ENCODE data around the gene MIPEP. TPM values are rescaled to one million over a fixed set of nuclear protein-coding genes. Genes with fewer than 3 reads are reported as not detected.

Gene MIPEP
- total RNA-seq, 1 donor from 2014 or later: 15.7 TPM

DNA sequence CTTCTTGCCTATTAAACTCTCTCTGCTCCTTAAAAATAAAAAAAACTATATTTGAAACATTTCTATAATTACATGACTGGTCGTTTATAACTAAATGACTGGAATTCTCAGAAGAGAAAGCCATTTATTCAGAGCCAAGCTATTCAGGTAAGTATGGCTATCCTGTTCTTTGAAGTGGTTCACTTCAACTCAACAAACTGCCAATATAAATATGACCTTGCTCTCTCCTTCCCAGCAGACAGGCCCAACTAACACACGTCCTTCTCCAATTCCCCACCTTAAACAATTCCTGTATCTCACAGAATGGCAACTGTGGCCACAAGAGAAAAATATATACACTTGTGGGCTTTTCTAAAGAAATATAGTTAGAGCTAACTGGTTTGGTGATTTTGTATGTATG, 153.9 kb downstream of the MIPEP start:
- TF ChIP-seq, protein P1, sequence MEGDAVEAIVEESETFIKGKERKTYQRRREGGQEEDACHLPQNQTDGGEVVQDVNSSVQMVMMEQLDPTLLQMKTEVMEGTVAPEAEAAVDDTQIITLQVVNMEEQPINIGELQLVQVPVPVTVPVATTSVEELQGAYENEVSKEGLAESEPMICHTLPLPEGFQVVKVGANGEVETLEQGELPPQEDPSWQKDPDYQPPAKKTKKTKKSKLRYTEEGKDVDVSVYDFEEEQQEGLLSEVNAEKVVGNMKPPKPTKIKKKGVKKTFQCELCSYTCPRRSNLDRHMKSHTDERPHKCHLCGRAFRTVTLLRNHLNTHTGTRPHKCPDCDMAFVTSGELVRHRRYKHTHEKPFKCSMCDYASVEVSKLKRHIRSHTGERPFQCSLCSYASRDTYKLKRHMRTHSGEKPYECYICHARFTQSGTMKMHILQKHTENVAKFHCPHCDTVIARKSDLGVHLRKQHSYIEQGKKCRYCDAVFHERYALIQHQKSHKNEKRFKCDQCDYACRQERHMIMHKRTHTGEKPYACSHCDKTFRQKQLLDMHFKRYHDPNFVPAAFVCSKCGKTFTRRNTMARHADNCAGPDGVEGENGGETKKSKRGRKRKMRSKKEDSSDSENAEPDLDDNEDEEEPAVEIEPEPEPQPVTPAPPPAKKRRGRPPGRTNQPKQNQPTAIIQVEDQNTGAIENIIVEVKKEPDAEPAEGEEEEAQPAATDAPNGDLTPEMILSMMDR (conservative IDR thresholded peaks at IDR 0.05; ENCODE audit: low read depth, low read length): no peak
- no peak for DNase-seq (ENCODE audit: low read depth)
- no peak overlapping the region for H3K4me3 ChIP-seq (ENCODE audit: low read depth, low read length)

- DNase-seq (ENCODE audit: low read depth): no peak
- no peak overlapping the region for H3K4me3 ChIP-seq (ENCODE audit: low read depth, low read length)
- TF ChIP-seq, protein P1 (conservative IDR thresholded peaks at IDR 0.05; ENCODE audit: low read depth, low read length): no peak
These were observed 157.5 kb downstream of the MIPEP start for GRCh38 chr13:23731709-23732108.

- TF ChIP-seq, protein P1 (conservative IDR thresholded peaks at IDR 0.05; ENCODE audit: low read depth, low read length): no peak
- DNase-seq (ENCODE audit: low read depth): no peak
- no peak overlapping the region for H3K4me3 ChIP-seq (ENCODE audit: low read depth, low read length)
These were observed 158.9 kb downstream of the MIPEP start for GRCh38 chr13:23730251-23730650.

- no peak for DNase-seq (ENCODE audit: low read depth)
- H3K4me3 ChIP-seq (ENCODE audit: low read depth, low read length): no peak overlapping the region
- TF ChIP-seq, protein P1 (conservative IDR thresholded peaks at IDR 0.05; ENCODE audit: low read depth, low read length): no peak
These were observed 159.7 kb downstream of the MIPEP start for GRCh38 chr13:23729531-23729930.

DNA sequence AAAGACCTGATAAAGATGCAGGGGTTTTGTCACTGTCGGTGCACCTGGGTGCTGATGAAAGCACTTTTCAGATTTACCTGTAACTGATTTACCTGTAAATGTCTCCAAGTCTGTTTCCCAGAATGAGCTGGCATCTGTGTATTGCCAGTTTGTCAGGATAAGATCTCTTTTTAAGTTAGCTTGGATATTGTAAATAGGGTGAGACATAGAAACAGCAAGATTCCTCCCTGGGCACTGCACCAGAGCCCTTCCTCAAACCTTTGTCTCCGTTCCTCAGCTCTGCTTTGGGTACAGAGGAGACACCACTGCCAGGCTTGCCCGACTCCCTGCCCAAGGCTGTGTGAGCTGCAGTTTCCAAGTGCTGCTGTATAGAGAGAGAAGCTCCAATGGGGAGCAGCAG, 160.4 kb downstream of the MIPEP start:
- DNase-seq (ENCODE audit: low read depth): no peak
- H3K4me3 ChIP-seq (ENCODE audit: low read depth, low read length): no peak overlapping the region
- TF ChIP-seq, protein P1 (conservative IDR thresholded peaks at IDR 0.05; ENCODE audit: low read depth, low read length): no peak

DNA sequence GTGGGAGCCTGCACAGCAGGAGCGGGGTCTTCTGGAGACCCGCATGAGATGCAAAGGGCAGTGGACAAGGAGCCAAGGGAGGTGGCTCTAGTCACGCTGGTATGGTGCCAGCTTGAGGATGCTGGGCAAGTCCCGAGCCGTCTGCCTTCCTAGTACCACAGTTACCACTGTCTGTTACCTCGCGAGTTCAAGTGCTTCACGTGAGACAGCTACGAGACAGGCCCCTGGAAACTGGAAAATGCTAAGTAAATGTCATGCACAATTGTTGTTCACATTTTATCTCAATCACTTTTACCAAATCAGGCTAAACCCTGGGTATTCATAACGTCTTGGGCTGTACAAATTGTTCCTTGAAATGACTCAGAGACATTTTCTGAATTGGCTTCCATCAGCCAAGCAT, 163.3 kb downstream of the MIPEP start:
- DNase-seq (ENCODE audit: low read depth): no peak
- TF ChIP-seq, protein P1 (conservative IDR thresholded peaks at IDR 0.05; ENCODE audit: low read depth, low read length): no peak
- no peak overlapping the region for H3K4me3 ChIP-seq (ENCODE audit: low read depth, low read length)

- H3K4me3 ChIP-seq (ENCODE audit: low read depth, low read length): no peak overlapping the region
- TF ChIP-seq, protein P1 (conservative IDR thresholded peaks at IDR 0.05; ENCODE audit: low read depth, low read length): no peak
- DNase-seq (ENCODE audit: low read depth): no peak
These were observed 164.8 kb downstream of the MIPEP start for GRCh38 chr13:23724196-23724970.
